SW 1271 (cell line): Measurements from ENCODE around the gene PLEKHG1.

Experiments
- DNase-seq, 2 experiments: peaks; one replicate each; lab custom pipeline; 2025; lab: John Stamatoyannopoulos, UW

The PLEKHG1 gene

DNA sequence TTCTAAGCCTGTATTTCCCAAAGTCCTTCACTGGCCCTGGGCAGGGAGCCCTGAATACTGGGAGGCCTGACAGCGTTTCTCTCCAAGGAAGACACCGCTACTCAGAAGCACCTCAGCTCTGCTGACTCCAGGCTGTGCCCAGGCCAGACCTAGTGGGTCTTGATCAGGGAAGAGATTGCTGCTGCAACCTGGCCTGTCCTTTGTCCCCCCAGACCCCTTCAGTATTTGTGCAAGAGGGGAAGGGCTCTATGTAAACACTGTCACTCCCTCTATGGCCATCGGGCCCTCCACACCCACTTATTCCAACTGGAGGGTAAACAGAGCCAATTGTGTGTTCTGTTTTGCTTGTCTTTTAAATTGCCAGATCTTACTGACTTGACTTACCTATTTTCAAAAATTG is 20.6 kb downstream of the PLEKHG1 start:
- no peak for DNase-seq

GRCh38 chr6:150620763-150621162 is 21.1 kb downstream of the PLEKHG1 start:
- no peak for DNase-seq

DNA sequence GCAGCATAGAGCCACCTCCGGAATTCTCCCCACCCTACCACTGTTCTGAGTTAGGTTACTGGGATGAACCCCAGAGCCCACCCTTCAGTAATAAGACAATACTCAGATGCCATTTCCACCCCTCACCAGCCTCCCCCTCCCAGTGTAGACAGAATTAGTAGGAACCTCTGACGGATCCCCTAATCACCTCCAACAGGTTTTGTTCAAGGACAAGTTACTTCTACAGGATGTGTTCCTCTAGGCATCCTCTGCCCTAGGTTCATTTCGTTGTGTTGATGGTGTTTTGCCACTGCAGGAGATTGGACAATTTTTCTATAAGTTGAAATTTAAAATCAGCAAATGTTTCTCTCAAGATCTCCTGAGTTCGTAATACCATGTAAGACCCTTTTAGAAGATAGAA is 22.8 kb downstream of the PLEKHG1 start:
- no peak for DNase-seq

GRCh38 chr6:150622941-150623874 is 23.5 kb downstream of the PLEKHG1 start:
- DNase-seq: no peak

DNA sequence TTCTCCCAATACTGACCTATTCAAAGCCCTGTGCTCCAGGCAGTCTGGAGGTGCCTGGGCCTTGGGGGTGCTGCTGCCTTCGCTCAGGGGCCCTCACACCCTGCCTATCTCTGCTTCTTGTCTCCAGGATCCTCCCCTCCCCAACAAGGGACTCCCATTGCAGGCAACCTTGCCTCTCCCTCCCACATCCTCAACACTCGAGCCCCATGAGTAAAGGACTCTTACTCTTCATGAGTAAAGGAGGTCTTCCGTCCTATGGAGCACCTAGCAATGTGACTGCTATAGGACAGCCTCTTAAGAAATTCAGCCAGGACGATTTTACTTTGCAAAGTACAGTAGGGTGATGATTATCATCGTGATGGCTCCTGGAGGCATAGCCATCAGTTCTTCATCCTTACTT is 24.5 kb downstream of the PLEKHG1 start:
- DNase-seq: no peak

- DNase-seq: no peak
These were observed 26.2 kb downstream of the PLEKHG1 start for GRCh38 chr6:150625927-150626326.

DNA sequence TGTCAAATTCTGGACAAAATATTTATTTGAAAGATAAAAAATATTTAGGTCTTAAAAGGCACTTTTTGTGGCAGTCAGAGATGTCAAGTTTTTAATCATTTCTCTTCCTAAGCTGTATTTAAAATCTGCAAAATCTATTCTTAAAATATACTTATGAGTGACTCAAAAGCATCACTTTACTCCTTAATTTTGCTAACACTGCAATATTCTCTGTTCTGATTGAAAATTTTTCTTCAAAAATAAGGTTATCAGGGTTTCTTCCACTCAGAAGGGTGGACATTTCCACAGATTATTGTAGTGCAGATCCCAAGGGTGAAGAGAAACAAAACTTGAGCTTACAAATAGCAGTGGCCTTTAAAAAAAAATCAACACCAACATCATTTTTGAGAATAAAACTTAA is 27.5 kb downstream of the PLEKHG1 start:
- DNase-seq: no peak

DNA sequence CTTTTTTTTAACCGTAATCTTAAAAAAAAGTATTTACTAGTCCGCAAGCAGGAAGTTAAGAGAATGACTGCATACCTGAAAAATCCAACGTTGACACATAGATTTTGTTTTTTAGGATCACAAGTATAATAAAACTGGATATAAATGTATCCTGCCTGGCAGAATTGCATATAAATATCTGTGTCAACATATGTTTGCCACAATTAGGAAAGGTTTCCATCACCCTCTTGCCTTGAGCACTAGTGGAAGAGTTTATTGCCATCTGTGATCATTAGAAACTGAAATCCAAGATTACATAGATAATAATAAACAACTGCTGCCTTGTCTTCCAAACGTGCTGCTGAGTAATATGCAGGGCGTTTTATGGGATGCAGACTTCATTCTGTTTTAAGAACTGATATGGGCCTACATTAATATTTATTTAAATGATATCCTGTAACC is 27.9 kb downstream of the PLEKHG1 start:
- no peak for DNase-seq

- no peak for DNase-seq
These were observed 29.2 kb downstream of the PLEKHG1 start for GRCh38 chr6:150628908-150629307.

DNA sequence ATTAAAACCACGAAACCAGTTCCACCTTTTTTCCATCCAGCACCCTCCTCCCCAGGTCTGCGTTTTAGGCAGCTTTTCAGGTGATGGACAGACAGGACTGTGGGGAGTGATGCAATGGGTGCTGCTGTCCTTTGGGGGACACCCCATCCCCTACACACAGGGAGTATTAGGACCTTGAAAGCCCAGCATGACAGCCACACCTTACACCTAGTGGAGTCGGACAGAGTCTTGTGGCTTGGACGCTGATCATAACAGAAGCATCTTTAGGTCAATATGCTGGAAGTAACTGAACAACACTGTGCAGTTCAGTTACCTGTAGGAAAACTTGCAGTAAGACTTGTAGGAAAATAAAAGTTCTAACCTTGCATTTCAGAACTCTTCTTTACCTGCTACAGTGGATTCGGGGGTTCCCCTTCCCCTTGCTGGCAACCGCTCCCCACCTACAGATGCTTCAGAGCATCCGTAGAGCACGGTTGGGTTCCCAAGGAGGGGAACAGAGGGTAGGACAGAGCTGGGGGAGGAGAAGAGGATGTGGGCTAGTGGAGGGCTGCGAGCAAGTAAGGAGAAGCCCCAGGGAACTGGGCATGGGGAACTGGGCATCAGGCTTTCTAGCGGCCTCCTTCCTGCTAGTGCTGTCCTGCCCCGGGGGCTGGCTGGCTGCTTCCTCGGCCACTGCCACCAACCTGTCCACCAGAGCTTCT is 31.7 kb downstream of the PLEKHG1 start:
- DNase-seq: no peak

- no peak for DNase-seq
These were observed 32.4 kb downstream of the PLEKHG1 start for GRCh38 chr6:150631984-150632642.

DNA sequence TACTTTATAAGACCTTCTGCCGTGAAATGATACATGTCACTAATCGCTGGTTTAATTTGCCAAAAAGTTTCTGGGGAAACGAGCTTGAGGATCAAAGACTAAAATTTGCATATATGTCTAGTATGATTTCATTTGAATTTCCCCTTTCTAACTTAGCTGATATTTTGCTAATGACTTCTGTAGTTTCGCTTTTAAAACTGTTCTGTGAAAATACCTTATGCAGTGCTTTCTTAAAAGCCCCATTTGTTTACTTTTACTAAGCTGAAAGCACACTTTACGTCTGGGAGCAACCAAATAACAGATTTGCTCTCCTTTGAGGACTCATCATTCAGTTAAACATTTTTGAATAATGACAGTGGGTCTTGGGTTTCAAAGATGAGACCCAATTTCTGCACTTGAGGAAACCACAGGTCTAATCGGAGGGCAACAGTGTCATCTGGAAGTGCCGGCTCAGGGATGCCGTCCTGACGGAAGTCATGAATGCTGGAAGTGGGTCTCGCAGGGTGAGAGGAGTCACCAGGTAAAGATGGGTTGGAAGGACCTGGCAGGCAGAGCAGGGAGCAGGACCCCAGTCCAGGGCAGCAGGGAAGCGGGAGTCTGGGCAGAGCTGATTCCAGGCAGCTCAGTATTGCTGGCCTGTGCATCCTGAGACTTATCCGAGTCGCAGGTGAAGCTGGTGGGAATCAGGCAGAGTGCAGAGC is 33.2 kb downstream of the PLEKHG1 start:
- DNase-seq: no peak

GRCh38 chr6:150633486-150633834 is 33.8 kb downstream of the PLEKHG1 start:
- DNase-seq: no peak

- no peak for DNase-seq
These were observed 34.7 kb downstream of the PLEKHG1 start for GRCh38 chr6:150634176-150634963.

- DNase-seq: no peak
These were observed 35.2 kb downstream of the PLEKHG1 start for GRCh38 chr6:150634964-150635292.

- DNase-seq: no peak
These were observed 36.3 kb downstream of the PLEKHG1 start for GRCh38 chr6:150635906-150636514.

GRCh38 chr6:150636808-150637207 is 37.1 kb downstream of the PLEKHG1 start:
- no peak for DNase-seq

- no peak for DNase-seq
These were observed 37.6 kb downstream of the PLEKHG1 start for GRCh38 chr6:150637266-150637665.

GRCh38 chr6:150638267-150638666 is 38.6 kb downstream of the PLEKHG1 start:
- DNase-seq: no peak

DNA sequence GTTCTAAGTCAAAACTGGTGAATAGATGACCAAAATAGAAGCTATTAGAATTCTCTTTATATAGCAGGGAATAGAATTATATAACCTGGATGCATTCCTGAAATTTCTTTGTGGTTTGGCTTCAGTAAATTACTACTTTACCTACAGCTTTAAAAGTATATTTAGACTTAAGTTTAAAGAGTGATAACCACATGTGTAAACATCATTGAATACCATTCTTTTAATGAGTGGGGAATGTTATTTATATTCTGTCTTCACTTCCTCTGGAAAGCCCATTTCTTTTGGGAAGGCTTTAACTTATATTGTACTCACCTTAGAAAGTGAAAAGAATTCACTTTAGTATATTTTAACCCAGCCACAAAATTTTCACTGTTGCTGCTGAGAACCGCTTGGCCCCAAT is 39.1 kb downstream of the PLEKHG1 start:
- DNase-seq: no peak

DNA sequence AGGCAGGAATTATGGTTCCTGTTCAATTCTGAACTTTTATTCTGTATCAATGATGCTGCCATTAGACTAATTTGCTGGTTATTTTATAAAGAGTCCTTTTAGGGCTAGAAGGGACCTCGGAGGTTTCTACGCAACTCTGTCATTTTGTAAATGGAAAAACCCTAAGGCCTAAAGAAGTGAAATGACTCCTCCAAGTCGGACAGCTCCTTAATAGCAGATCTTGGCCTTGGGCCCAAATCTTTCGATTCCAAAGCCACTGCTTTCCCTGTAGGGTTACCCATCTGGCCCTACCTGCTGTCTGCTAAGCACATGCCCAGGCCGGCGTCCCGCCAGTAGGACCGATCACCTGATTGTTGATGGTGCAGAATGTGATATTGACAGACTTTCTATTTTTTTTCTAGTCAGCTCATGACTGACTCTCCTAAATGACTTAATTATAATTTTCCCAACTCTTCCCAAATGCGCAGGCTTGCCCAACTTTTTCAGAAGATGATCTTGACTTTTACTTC is 40.2 kb downstream of the PLEKHG1 start:
- DNase-seq: no peak
